Transverse colon (tissue), 4 donors: Measurements from ENCODE around the gene KRTAP2-4.

ENCODE experiments used
- CTCF ChIP-seq, 5 experiments: fragments of 200-600 bp in 3 of 5; fragments of 450-650 bp in 2 of 5; sonication (generic) in 3 of 5; IDR thresholded peaks; 1 replicate in 2 of 5; 2 replicates in 3 of 5; pipeline ENCODE4 v1.5.1; 2016 to 2017; ENCODE audit warnings: antibody characterized with exemption in 5 of 5, inconsistent platforms in 3 of 5, mild to moderate bottlenecking in 2 of 5, moderate library complexity in 1 of 5
- EP300 ChIP-seq: sonication (generic); formaldehyde crosslinking; IDR thresholded peaks from one replicate; pipeline ENCODE4 v1.6.1; 2017; ENCODE audit warnings: antibody characterized with exemption, low read depth
- POLR2A ChIP-seq: fragments of 450-650 bp; IDR thresholded peaks from one replicate; pipeline ENCODE4 v1.6.1; 2016; ENCODE audit warnings: antibody characterized with exemption, mild to moderate bottlenecking, moderate library complexity
- POLR2AphosphoS5 ChIP-seq, 3 donors: sonication (generic); formaldehyde crosslinking; IDR thresholded peaks; one replicate each; pipeline ENCODE4 v1.6.1; 2016; ENCODE audit warnings: antibody characterized with exemption in 3 of 3

- TF ChIP-seq POLR2AphosphoS5 (IDR thresholded peaks at IDR 0.05) (no peak), CTCF (IDR thresholded peaks at IDR 0.05) (no peak), POLR2A (no peak), EP300 (no peak)
Observed at GRCh38 chr17:41103896-41104295, 38.2 kb upstream of the KRTAP2-4 start.
